CD14-positive monocyte (primary cell): ENCODE results near the gene F2RL1. TPM values are rescaled to one million over a fixed set of nuclear protein-coding genes. Genes with fewer than 3 reads are reported as not detected.

Source experiments
- DNase-seq, 3 donors: peaks; one replicate each; pipeline ENCODE4 v3.0.0-alpha.2; 2011 to 2022
- H2AFZ ChIP-seq: 2 replicates; pipeline ENCODE4 v1.6.0; 2012; ENCODE audit warnings: mild to moderate bottlenecking, low read depth, low read length, inconsistent platforms; ENCODE audit not compliant: insufficient read depth, poor library complexity, severe bottlenecking
- H3K27ac ChIP-seq, 2 donors: 1 replicate in 1 of 2; 2 replicates in 1 of 2; pipeline ENCODE4 v1.5.1; 2012 to 2013; ENCODE audit warnings: low read length in 2 of 2, control low read depth in 1 of 2, inconsistent platforms in 1 of 2, low read depth in 1 of 2, mild to moderate bottlenecking in 1 of 2
- H3K27me3 ChIP-seq, 2 donors: one replicate each; pipeline versions ENCODE4 v1.6.0 to v1.6.1; 2011 to 2013; ENCODE audit warnings: low read length in 2 of 2; ENCODE audit not compliant: control insufficient read depth in 2 of 2, insufficient read depth in 2 of 2
- H3K36me3 ChIP-seq, 2 donors: replicated peaks in 1 of 2; 1 replicate in 1 of 2; 2 replicates in 1 of 2; pipeline versions ENCODE4 v1.5.1 to v1.6.1; 2012 to 2013; ENCODE audit warnings: low read length in 2 of 2, control low read depth in 1 of 2, inconsistent platforms in 1 of 2, mild to moderate bottlenecking in 1 of 2; ENCODE audit not compliant: insufficient read depth in 2 of 2, control insufficient read depth in 1 of 2
- H3K4me1 ChIP-seq, 2 donors: 1 replicate in 1 of 2; 2 replicates in 1 of 2; pipeline versions ENCODE4 v1.5.1 to v1.6.1; 2012 to 2013; ENCODE audit warnings: low read length in 2 of 2, control low read depth in 1 of 2, inconsistent platforms in 1 of 2, mild to moderate bottlenecking in 1 of 2, moderate library complexity in 1 of 2; ENCODE audit not compliant: insufficient read depth in 2 of 2, control insufficient read depth in 1 of 2
- H3K4me2 ChIP-seq: replicated peaks from 2 replicates; pipeline ENCODE3; 2012; ENCODE audit warnings: low read length, moderate library complexity, mild to moderate bottlenecking; ENCODE audit not compliant: poor library complexity, severe bottlenecking; ENCODE audit errors: extremely low read depth
- H3K4me3 ChIP-seq, 3 experiments: fragments of 200-600 bp in 1 of 3; sonication (generic) in 1 of 3; replicated peaks in 1 of 3; 1 replicate in 2 of 3; 2 replicates in 1 of 3; pipeline ENCODE4 v1.5.1; 2011 to 2013; ENCODE audit warnings: low read length in 3 of 3, mild to moderate bottlenecking in 3 of 3, control low read depth in 2 of 3, low read depth in 2 of 3, inconsistent platforms in 1 of 3, moderate library complexity in 1 of 3
- H3K79me2 ChIP-seq: 2 replicates; pipeline ENCODE4 v1.6.0; 2012; ENCODE audit warnings: mild to moderate bottlenecking, control low read depth, inconsistent platforms, low read length, moderate library complexity; ENCODE audit not compliant: insufficient read depth
- H3K9ac ChIP-seq: 2 replicates; pipeline ENCODE4 v1.6.0; 2017; ENCODE audit warnings: low read length, mild to moderate bottlenecking; ENCODE audit not compliant: insufficient read depth, poor library complexity, severe bottlenecking
- H3K9me3 ChIP-seq, 2 donors: replicated peaks in 1 of 2; 1 replicate in 1 of 2; 2 replicates in 1 of 2; pipeline versions ENCODE4 v1.5.1 to v1.6.1; 2012 to 2013; ENCODE audit warnings: low read length in 2 of 2, control low read depth in 1 of 2; ENCODE audit not compliant: control insufficient read depth in 1 of 2, insufficient read depth in 1 of 2
- H4K20me1 ChIP-seq: 2 replicates; pipeline ENCODE4 v1.6.0; 2012; ENCODE audit warnings: mild to moderate bottlenecking, low read length, control low read depth, moderate library complexity; ENCODE audit not compliant: insufficient read depth
- H3K27ac Mint-ChIP-seq, 7 donors: one replicate each; pipeline ENCODE4 v1.8.0; 2020; ENCODE audit warnings: mild to moderate bottlenecking in 7 of 7, mixed read lengths in 7 of 7, moderate library complexity in 6 of 7, inconsistent platforms in 2 of 7
- H3K27me3 Mint-ChIP-seq, 3 donors: one replicate each; pipeline ENCODE4 v1.8.0; 2021 to 2022; ENCODE audit warnings: low read depth in 3 of 3, mild to moderate bottlenecking in 3 of 3, mixed read lengths in 3 of 3, moderate library complexity in 3 of 3, inconsistent platforms in 1 of 3
- H3K36me3 Mint-ChIP-seq, 2 donors: one replicate each; pipeline ENCODE4 v1.8.0; 2020; ENCODE audit warnings: mixed read lengths in 2 of 2, inconsistent platforms in 1 of 2, mild to moderate bottlenecking in 1 of 2
- H3K4me1 Mint-ChIP-seq: one replicate; pipeline ENCODE4 v1.8.0; 2020; ENCODE audit warnings: mild to moderate bottlenecking, mixed read lengths
- H3K4me3 Mint-ChIP-seq, 2 donors: one replicate each; pipeline ENCODE4 v1.8.0; 2020; ENCODE audit warnings: mild to moderate bottlenecking in 2 of 2, mixed read lengths in 2 of 2, moderate library complexity in 1 of 2
- H3K9me3 Mint-ChIP-seq, 7 donors: one replicate each; pipeline ENCODE4 v1.8.0; 2020 to 2022; ENCODE audit warnings: mixed read lengths in 7 of 7, mild to moderate bottlenecking in 6 of 7, moderate library complexity in 6 of 7, inconsistent platforms in 2 of 7
- CTCF ChIP-seq: fragments of 200-600 bp; IDR thresholded peaks from one replicate; pipeline ENCODE4 v1.8.0; 2022; ENCODE audit warnings: antibody characterized with exemption, mild to moderate bottlenecking
- WGBS: methylation state at CpG from one replicate; pipeline ENCODE4 v1.1.5; 2013; ENCODE audit warnings: missing lambda C conversion rate; ENCODE audit not compliant: insufficient coverage; 5-methylcytosine and 5-hydroxymethylcytosine counted together
- intact Hi-C, 2 donors: fragments of 100-400 bp; cut with micrococcal nuclease; formaldehyde crosslinking; loops; one replicate each; pipeline versions ENCODE4 v1.15.0 to v1.15.1; 2023
- polyA plus RNA-seq, 3 donors: library from polyadenylated mRNA; depleted of rRNA in 1 of 3; unstranded in 2 of 3; stranded (reverse) in 1 of 3; fragments of 300-500 nt in 2 of 3; fragments of >200 nt in 1 of 3; fragmentation: Illumina TruSeq in 2 of 3; gene quantifications; 1 replicate in 2 of 3; 2 replicates in 1 of 3; pipeline ENCODE4 v1.2.3, GENCODE V29; 2012 to 2021

F2RL1 gene
- polyA plus RNA-seq, 3 donors, result 2.5 to 23.9 (median 11.4) TPM

GRCh38 chr5:76859591-76860247 lies 40.9 kb downstream of the F2RL1 start:
- no peak for TF ChIP-seq CTCF
- Histone ChIP-seq H2AFZ (peak overlapping the region; percentile 41), H3K27me3 (no peaks in the 10 kb centered on the region), H3K27ac (peak overlapping the region; percentile 74 to 86), H4K20me1 (no peaks in the 10 kb centered on the region), H3K36me3 (peaks cover 6 to 16% of the 10 kb centered on the region in 2 donors), H3K79me2 (peaks cover 73% of the 10 kb centered on the region), H3K4me1 (peaks cover 61 to 64% of the 10 kb centered on the region in 2 donors), H3K9me3 (no peaks in the 10 kb centered on the region), H3K9ac (no peak overlapping the region), H3K4me2 (peak overlapping the region; percentile 12), H3K4me3 (peak overlapping the region in 1 of 3 experiments; percentile 23)
- intact Hi-C loops, result loop anchor here (10.0 kb wide), 3 partner anchors 155 to 635 kb away; partner anchors contain the start of gene WDR41 (in 1 of the 2)
- 0% methylated on average over 4 of the region's 10 CpGs for WGBS
- Mint-ChIP-seq H3K27ac (peak overlapping the region; percentile 73 to 94 (median 88)), H3K4me1 (peaks cover 61% of the 10 kb centered on the region), H3K36me3 (peaks cover 14 to 30% of the 10 kb centered on the region in 2 donors), H3K4me3 (peak overlapping the region in 1 of 2 donors; percentile 11), H3K27me3 (no peaks in the 10 kb centered on the region), H3K9me3 (peaks cover 0 to 1% (median 0%) of the 10 kb centered on the region in 7 donors)
- peak; percentile 37 to 64 (median 49) for DNase-seq

GRCh38 chr5:76861612-76862011 lies 42.8 kb downstream of the F2RL1 start:
- Histone ChIP-seq H2AFZ (no peak overlapping the region), H3K4me3 (no peak overlapping the region), H3K9me3 (no peaks in the 10 kb centered on the region), H4K20me1 (no peaks in the 10 kb centered on the region), H3K27ac (no peak overlapping the region), H3K27me3 (no peaks in the 10 kb centered on the region), H3K79me2 (peaks cover 69% of the 10 kb centered on the region), H3K4me1 (peaks cover 42 to 45% of the 10 kb centered on the region in 2 donors), H3K36me3 (peaks cover 11 to 23% of the 10 kb centered on the region in 2 donors), H3K4me2 (no peak overlapping the region), H3K9ac (no peak overlapping the region)
- H3K4me1 Mint-ChIP-seq, result peaks cover 42% of the 10 kb centered on the region
- no CpG with 5 or more reads among the region's 5 CpGs for WGBS
- TF ChIP-seq CTCF, result no peak
- H3K27me3 Mint-ChIP-seq, result peaks cover 0 to 2% (median 0%) of the 10 kb centered on the region in 3 donors
- peaks cover 14 to 25% of the 10 kb centered on the region in 2 donors for H3K36me3 Mint-ChIP-seq
- peaks cover 0 to 1% (median 0%) of the 10 kb centered on the region in 7 donors for H3K9me3 Mint-ChIP-seq
- DNase-seq, result no peak
- no peak overlapping the region for H3K27ac Mint-ChIP-seq
- intact Hi-C loops, result loop anchor here (10.0 kb wide), 3 partner anchors 153 to 633 kb away; partner anchors contain the start of gene WDR41 (in 1 of the 2)
- no peak overlapping the region for H3K4me3 Mint-ChIP-seq
